ENCODE data around the gene UBA5.
A peak's percentile ranks its signal among the peaks of the same experiment; 100 is the strongest.

Gene UBA5

DNA sequence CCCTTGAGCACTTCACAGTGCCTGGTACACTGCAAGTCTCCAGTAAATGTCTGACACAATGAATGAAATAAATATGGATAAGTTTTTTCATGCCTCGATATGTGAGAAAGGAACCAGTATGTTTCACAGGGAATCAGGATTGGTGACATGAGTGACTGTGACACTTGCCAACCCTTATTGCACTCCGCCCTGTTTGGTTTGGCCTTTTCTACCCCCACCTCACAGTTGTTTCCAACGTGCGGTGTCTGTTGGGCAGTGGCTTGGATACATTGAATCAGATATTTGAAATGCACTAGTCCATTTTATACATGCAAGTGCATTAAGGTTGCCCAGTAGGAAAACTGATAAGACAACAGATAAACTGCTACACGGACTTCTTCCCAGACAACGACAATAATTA, 60.1 kb downstream of the UBA5 start:
- ATAC-seq (no peak), DNase-seq (no peak)

DNA sequence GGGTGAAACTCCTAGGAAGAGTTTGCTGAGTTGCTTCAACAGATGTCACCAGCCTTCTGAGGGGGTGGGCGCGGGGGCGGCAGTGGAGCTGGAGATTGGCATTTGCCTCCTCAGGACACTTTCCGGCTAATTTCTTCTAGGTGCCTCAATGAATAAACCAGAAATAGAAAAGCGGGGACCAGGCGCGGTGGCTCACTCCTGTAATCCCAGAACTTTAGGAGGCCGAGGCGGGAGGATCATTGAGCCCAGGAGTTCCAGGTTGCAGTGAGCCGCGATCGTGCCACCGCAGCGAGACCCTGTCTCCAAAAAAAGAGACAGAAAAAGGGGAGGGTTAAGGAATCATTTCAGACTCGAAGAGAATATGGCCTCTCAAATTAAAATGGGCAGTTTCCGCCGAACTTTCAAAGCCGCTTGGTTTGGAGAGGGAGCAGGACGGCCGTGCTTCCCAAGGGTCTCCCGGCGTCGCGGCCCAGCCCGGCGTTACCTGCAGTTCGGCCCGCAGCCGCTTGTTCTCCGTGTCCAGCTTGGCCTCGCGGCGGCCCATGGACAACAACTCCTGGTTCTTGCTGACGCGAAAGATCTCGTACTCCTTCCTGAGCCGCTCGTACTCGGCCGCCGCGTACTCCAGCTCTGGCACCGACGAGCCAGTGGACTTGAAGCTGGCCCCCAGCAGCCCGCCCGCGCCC, 61.5 kb downstream of the UBA5 start:
- ATAC-seq = peak; percentile 12
- DNase-seq = peak; percentile 49

DNA sequence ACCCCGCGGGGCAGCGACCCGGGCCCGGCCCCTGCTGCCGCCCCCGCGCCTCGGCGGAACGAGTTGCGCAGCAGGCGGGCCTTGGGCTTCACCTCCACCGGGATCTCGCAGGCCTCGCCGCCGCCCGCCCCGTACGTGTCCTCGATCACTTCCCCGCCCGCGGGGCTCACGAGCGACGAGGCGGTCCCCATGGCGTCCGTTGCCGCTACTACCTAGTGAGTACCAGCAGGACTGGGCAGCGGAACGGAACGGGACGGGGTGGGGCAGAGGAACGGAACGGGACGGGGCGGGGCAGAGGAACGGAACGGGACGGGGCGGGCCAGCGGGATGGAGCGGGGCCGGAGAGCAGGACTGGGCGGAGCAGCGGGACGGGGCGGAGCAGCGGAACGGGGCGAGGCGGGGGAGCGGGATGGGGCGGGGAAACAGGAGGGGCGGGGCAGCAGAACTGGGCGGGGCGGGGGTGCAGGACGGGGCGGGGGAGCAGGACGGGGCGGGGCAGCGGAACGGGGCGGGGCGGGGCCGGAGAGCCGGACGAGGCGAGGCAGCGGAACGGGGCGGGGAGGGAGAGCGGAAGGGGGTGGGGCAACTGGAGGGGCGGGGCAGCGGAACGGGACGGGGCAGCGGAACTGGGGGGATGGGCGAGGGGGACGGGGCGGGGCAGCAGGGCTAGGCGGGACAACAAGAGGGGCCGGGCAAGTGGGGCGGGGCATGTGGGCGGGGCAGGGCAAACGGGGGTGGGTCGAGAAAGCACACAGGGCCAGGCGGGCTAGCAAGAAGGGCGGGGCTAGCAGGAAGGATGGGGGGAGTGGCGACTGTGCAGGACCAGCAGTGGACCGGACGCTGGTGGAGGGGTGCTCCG, 62.3 kb downstream of the UBA5 start, which contains the start of gene NPHP3:
Gene NPHP3, minus strand, starts transcription at position 245 of the 859 bp plus-strand sequence. Its CDS starts 54 bp downstream, at position 191.
- peak; percentile 98 for DNase-seq
- peak; percentile 92 for ATAC-seq

DNA sequence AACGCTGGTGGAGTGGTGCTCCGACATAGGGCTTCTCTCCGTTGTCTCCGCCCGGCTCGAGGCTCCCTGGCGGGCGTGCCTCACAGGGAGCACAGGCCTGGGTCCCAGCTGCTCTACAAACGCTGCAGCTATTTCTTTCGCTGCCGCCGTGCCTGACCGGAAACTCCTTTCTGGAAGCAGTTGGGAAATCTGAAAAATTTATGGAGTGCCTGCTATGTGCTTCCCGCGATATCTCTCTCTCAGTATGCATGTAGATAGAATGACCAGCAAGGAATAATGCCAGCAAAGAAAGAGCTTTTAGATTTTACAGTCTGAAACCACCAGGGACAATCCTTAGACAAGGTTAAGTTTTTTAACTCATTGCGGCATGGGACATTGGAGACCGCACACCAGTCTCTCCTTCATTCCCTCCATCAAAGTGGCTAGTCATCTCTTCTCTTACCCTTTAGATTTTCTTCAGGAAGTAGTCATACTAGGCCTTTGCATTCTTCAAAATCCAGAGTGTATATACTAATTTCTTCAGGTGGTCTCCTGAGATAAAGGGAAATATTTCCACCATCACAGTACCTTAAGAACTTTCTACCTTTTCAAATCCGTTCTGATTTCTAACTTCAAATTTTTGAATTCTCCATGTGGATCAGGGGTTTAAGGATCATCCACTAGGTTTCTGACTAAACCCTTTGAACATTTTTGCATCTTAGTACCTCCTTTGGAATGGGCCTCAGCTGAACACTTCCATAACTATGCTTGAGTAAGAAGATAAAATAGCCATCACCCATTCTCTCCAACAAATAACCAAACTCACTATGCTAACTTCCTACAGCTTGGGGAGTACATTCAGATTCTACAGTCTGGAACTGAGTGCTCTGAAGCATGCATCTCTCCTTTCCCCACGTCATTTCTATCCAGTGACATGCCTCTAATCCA, 63.2 kb downstream of the UBA5 start:
- ATAC-seq = no peak
- DNase-seq = no peak

DNA sequence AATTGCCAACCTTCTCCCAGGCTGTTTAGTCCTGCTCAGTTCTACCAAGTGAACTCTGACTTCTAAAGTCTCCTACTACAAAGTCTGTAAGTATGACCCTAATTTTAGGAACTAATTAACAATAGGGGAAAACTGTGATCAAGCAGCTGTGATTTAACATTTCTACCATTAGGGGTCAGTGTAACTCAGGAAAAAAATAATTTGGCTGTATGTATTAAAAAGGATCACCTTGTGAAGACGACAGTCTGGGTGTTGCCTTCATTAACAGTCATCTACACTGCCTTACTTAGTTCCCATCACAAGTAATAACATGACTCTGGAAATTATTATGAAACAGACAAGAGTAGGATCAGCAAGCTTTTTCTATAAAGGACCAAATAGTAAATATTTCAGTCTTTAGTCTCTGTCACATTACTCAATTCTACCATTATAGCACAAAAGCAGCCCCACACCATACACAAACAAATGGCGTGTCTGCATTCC, 66.3 kb downstream of the UBA5 start:
- no peak for ATAC-seq
- no peak for DNase-seq
